Measurements from ENCODE around the gene LCE3B. TPM values are rescaled to one million over a fixed set of nuclear protein-coding genes. Genes with fewer than 3 reads are reported as not detected.

LCE3B gene
- total RNA-seq, 1 donor from 2014 or later: not detected

DNA sequence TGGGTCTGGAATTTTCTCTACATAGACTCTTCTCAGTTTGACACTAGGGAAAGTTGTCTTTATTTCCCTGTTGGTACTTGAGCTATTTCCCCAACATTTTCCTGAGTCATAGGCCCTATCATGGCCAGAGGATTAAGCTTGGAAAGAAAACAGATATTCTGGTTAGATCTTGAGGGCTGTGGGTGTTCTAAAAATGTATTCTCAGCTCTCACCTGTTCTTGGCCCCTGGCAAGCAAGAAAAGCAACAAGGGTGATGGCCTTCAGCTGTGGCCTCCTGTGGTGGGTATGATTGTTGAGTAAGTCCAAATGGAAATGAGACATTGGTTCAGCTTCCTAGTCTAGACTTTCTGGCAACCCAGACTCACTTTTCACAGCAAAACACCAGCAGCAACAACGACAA lies 26.7 kb downstream of the LCE3B start:
- intact Hi-C loops (cut with DNase I): no loop called here
- Histone ChIP-seq H3K27me3 (ENCODE audit: low read depth) (no peaks in the 10 kb centered on the region), H3K36me3 (no peaks in the 10 kb centered on the region), H3K4me3 (no peak overlapping the region), H3K9me3 (no peaks in the 10 kb centered on the region), H3K4me1 (no peaks in the 10 kb centered on the region), H3K27ac (no peak overlapping the region)
- no peak for DNase-seq
- no peak for ATAC-seq
- TF ChIP-seq, protein P1, sequence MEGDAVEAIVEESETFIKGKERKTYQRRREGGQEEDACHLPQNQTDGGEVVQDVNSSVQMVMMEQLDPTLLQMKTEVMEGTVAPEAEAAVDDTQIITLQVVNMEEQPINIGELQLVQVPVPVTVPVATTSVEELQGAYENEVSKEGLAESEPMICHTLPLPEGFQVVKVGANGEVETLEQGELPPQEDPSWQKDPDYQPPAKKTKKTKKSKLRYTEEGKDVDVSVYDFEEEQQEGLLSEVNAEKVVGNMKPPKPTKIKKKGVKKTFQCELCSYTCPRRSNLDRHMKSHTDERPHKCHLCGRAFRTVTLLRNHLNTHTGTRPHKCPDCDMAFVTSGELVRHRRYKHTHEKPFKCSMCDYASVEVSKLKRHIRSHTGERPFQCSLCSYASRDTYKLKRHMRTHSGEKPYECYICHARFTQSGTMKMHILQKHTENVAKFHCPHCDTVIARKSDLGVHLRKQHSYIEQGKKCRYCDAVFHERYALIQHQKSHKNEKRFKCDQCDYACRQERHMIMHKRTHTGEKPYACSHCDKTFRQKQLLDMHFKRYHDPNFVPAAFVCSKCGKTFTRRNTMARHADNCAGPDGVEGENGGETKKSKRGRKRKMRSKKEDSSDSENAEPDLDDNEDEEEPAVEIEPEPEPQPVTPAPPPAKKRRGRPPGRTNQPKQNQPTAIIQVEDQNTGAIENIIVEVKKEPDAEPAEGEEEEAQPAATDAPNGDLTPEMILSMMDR (IDR thresholded peaks at IDR 0.05): no peak

DNA sequence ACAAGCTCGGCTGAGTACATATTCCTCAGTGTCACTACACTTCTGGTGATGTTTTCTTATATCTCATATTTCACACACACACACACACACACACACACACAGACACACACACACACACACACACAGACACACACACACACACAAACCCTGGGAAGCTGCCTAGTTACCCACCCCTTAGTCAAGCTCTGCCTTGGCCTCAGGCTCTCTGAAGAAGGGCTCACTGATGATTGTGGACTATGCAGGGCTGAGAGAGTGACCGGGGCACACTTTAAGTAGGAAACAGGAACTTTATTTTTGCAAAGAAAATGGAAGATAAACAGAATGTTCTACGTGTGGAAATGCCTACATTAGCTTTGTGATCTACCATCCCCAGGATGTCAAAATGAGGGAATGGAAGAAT lies 30.3 kb downstream of the LCE3B start:
- Histone ChIP-seq H3K4me3 (no peak overlapping the region), H3K27me3 (ENCODE audit: low read depth) (peaks cover 6% of the 10 kb centered on the region), H3K9me3 (no peaks in the 10 kb centered on the region), H3K4me1 (no peaks in the 10 kb centered on the region), H3K27ac (no peak overlapping the region), H3K36me3 (no peaks in the 10 kb centered on the region)
- intact Hi-C loops (cut with DNase I): no loop called here
- no peak for DNase-seq
- no peak for ATAC-seq
- TF ChIP-seq, protein P1 (IDR thresholded peaks at IDR 0.05): no peak

DNA sequence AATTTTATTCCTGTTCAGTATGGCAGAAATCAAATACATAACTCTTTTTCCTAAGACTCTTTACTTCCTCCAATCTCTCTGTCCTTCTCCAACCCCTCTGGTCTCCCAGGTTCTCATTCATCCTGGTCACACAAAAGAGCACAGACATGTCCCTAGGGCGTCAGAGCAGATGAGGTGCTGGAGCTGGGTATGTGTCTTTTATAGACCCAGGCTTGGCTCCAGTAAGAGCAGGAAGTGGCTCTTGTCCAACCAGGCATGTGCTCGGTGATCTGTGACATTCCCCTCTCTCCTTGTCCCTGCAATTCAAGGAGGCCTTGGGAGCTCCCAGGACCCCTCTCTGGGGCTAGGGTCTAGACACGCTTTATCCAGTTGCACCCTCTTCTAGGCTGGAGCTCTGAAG lies 31.5 kb downstream of the LCE3B start:
- Histone ChIP-seq H3K36me3 (no peaks in the 10 kb centered on the region), H3K9me3 (no peaks in the 10 kb centered on the region), H3K27ac (no peak overlapping the region), H3K27me3 (ENCODE audit: low read depth) (peaks cover 6% of the 10 kb centered on the region), H3K4me3 (no peak overlapping the region), H3K4me1 (no peaks in the 10 kb centered on the region)
- TF ChIP-seq, protein P1 (IDR thresholded peaks at IDR 0.05): no peak
- no peak for DNase-seq
- intact Hi-C loops (cut with DNase I): no loop called here
- ATAC-seq: no peak

DNA sequence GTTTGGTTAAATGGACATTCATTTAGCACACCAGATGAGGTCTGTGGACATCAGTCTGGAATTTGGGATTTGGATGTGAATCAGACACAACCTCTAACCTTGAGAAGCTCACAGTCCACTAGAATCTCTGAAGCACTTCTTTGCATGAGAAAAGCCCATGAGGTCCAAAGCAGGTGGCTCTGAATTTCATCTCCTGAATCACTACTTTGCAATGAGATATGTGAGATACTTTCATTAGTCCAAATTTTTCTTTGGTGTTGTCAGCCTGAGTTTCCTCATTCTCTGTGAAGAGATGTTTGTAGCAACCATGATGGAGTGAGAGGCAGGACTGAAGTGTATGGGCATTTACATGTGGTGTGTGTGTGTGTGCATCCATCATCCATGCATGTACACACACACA lies 33.0 kb downstream of the LCE3B start:
- no peaks in the 10 kb centered on the region for H3K36me3 ChIP-seq
- H3K9me3 ChIP-seq: no peaks in the 10 kb centered on the region
- no peak for DNase-seq
- no peak overlapping the region for H3K4me3 ChIP-seq
- TF ChIP-seq, protein P1 (IDR thresholded peaks at IDR 0.05): no peak
- H3K27me3 ChIP-seq (ENCODE audit: low read depth): peaks cover 6% of the 10 kb centered on the region
- intact Hi-C loops (cut with DNase I): no loop called here
- no peak overlapping the region for H3K27ac ChIP-seq
- H3K4me1 ChIP-seq: no peaks in the 10 kb centered on the region
- no peak for ATAC-seq

DNA sequence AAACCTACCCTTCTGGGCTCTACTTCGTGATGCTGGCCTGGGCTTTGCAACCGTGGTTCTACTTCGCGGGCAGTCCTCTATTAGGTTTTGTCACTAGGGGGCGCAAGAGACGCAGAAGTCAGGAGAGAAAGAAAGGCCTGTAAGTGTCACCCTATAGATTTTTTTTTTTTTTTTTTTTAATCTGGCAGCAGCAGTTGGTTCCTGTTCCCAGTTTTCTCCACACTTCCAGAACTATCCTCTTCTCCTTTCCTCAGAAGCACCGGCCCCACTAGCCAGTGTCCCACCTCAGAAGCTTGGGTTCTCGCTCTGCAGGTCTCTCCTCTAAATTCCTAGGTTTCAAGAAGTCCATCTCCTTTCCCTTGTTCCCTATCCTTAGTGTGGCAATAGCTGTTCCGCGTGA lies 40.5 kb downstream of the LCE3B start:
- TF ChIP-seq, protein P1 (IDR thresholded peaks at IDR 0.05): peak; percentile 61
- H3K4me1 ChIP-seq: no peaks in the 10 kb centered on the region
- H3K9me3 ChIP-seq: no peaks in the 10 kb centered on the region
- no peak overlapping the region for H3K27ac ChIP-seq
- ATAC-seq: peak; percentile 61 to 64
- intact Hi-C loops (cut with DNase I): no loop called here
- H3K36me3 ChIP-seq: no peaks in the 10 kb centered on the region
- H3K4me3 ChIP-seq: no peak overlapping the region
- DNase-seq: peak; percentile 41
- H3K27me3 ChIP-seq (ENCODE audit: low read depth): no peaks in the 10 kb centered on the region

DNA sequence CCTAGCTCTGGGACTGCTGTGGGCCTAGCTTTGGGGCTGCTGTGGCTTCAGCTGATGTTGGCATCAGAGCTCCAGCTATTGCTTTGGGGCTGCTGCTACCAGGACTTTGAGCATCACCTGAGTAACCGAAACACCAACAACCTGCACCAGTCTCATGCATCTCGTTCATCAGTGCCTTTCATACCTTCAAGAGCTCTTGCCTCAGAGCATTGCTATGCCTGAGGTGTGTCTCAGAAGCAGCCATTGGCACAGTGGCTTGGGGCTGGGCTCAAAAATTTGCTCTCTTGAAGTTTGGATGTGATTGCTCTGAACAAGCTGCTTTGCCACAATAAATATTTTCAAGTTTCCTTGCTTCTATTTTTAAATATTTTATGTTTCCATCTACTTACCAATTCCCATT lies 42.8 kb downstream of the LCE3B start:
- Histone ChIP-seq H3K27ac (no peak overlapping the region), H3K4me1 (no peaks in the 10 kb centered on the region), H3K27me3 (ENCODE audit: low read depth) (no peaks in the 10 kb centered on the region), H3K36me3 (no peaks in the 10 kb centered on the region), H3K4me3 (no peak overlapping the region), H3K9me3 (no peaks in the 10 kb centered on the region)
- DNase-seq (no peak), ATAC-seq (peak; percentile 78 to 82)
- TF ChIP-seq, protein P1 (IDR thresholded peaks at IDR 0.05): no peak
- intact Hi-C loops (cut with DNase I): no loop called here
